Spinal cord (tissue), 10 donors: Measurements from ENCODE around the gene DAB1. TPM values are rescaled to one million over a fixed set of nuclear protein-coding genes. Genes with fewer than 3 reads are reported as not detected.

Source experiments
- DNase-seq, 6 donors: peaks; one replicate each; pipeline versions ENCODE4 v3.0.0 to v3.0.0-alpha.2; 2013 to 2015; ENCODE audit warnings: low spot score in 6 of 6, low read depth in 4 of 6
- H3K27ac ChIP-seq: one replicate; pipeline ENCODE4 v1.5.1; 2013; ENCODE audit warnings: low read depth, low read length, control low read depth
- H3K27me3 ChIP-seq: one replicate; pipeline ENCODE4 v1.6.1; 2013; ENCODE audit warnings: low read length; ENCODE audit not compliant: control insufficient read depth, insufficient read depth
- H3K36me3 ChIP-seq: one replicate; pipeline ENCODE4 v1.6.1; 2013; ENCODE audit warnings: low read length; ENCODE audit not compliant: control insufficient read depth, insufficient read depth
- H3K4me1 ChIP-seq: one replicate; pipeline ENCODE4 v1.6.1; 2013; ENCODE audit warnings: low read length; ENCODE audit not compliant: control insufficient read depth, insufficient read depth
- H3K4me3 ChIP-seq: one replicate; pipeline ENCODE4 v1.5.1; 2013; ENCODE audit warnings: low read depth, low read length, control low read depth
- H3K9me3 ChIP-seq: one replicate; pipeline ENCODE4 v1.6.1; 2013; ENCODE audit warnings: low read length; ENCODE audit not compliant: control insufficient read depth, insufficient read depth
- WGBS: methylation state at CpG from one replicate; pipeline ENCODE4 v1.1.5; 2013; ENCODE audit warnings: missing lambda C conversion rate; ENCODE audit not compliant: insufficient coverage; 5-methylcytosine and 5-hydroxymethylcytosine counted together
- polyA plus RNA-seq, 2 donors: library from polyadenylated mRNA; unstranded; fragments of 120-200 nt; gene quantifications; one replicate each; pipeline ENCODE4 v1.2.1, GENCODE V29; 2013; ENCODE audit not compliant: insufficient read length in 2 of 2
- total RNA-seq, 2 donors: library from RNA; depleted of rRNA in 1 of 2; stranded (reverse); fragments of 120-200 nt in 1 of 2; fragments of >200 nt in 1 of 2; gene quantifications; one replicate each; pipeline versions ENCODE4 v1.2.3 to v1.2.4, GENCODE V29; 2013 to 2014
- donor health status: healthy.

Gene DAB1
- total and polyA plus RNA-seq, 4 donors = 8.3 to 27.9 (median 16.9) TPM

DNA sequence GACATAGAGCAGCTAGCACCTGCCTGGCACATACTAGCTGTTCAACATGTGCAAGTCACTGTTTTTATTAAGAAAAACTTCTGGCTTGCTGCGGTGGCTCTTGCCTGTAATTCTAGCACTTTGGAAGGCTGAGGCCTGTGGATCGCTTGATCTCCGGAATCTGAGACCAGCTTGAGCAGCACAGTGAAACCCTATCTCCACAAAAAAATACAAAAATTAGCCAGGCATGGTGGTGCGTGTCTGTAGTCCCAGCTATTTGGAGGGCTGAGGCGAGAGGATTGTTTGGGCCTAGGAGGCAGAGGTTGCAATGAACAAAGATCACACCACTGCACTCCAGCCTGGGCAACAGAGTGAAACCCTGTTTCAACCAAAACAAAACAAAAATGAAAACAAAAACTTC, 430.4 kb downstream of the DAB1 start:
- H3K27me3 ChIP-seq = no peaks in the 10 kb centered on the region
- H3K27ac ChIP-seq = no peak overlapping the region
- H3K4me3 ChIP-seq = no peak overlapping the region
- no peak for DNase-seq
- no peaks in the 10 kb centered on the region for H3K36me3 ChIP-seq
- no CpG with 5 or more reads among the region's 5 CpGs for WGBS
- H3K9me3 ChIP-seq = no peaks in the 10 kb centered on the region
- no peaks in the 10 kb centered on the region for H3K4me1 ChIP-seq

DNA sequence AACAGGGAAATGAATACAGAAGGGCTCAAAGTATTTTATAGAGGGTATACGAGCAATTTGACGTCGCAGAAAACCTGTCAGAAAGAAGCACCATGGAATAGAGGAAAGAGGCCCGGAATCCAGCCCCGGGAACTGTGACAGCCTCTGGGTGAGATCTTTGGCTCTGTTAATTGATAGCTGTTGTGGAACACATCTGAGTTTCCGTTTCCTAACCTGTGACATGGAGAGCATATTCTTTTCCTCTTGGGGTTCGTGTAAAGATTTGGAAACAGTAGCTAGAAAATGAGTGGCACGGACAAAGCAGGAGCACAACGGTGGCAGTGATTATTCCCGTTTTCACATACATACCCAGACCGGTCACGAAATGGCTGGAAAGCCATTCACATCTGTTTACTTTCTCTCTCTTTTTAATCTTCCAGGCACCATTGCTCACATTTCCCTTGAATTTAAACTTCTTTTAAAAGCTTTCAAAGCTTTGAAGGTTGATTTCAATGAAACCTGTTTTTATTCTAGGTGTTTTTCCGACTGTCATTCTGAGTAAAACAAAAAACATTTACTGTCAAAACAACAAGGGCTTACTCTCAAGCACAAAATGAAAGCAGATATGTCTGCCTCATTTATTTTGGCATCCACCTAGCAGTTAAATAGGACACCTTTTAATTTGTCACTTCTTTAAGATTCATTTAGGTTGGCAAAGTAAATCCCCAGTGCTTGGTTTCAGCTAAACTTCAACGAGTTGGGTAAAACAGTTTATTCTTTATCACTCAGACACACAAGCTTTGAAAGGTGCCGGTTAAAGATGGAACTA, 431.3 kb downstream of the DAB1 start:
- H3K27me3 ChIP-seq = no peaks in the 10 kb centered on the region
- no peak overlapping the region for H3K4me3 ChIP-seq
- WGBS = 80% methylated on average over 8 of the region's 15 CpGs
- no peak overlapping the region for H3K27ac ChIP-seq
- no peaks in the 10 kb centered on the region for H3K9me3 ChIP-seq
- no peaks in the 10 kb centered on the region for H3K4me1 ChIP-seq
- no peaks in the 10 kb centered on the region for H3K36me3 ChIP-seq
- no peak for DNase-seq

GRCh38 chr1:56991576-56991975, 432.3 kb downstream of the DAB1 start:
- no CpG with 5 or more reads among the region's 3 CpGs for WGBS
- Histone ChIP-seq H3K9me3 (no peaks in the 10 kb centered on the region), H3K4me1 (no peaks in the 10 kb centered on the region)

GRCh38 chr1:56986397-56986796, 437.5 kb downstream of the DAB1 start:
- Histone ChIP-seq H3K9me3 (no peaks in the 10 kb centered on the region), H3K27me3 (no peaks in the 10 kb centered on the region), H3K4me1 (no peaks in the 10 kb centered on the region), H3K4me3 (no peak overlapping the region), H3K27ac (no peak overlapping the region), H3K36me3 (no peaks in the 10 kb centered on the region)
- no peak for DNase-seq
- 69% methylated on average over 1 of the region's 2 CpGs for WGBS

More at GRCh38 chr1:56991576-56991975, 432.3 kb downstream of the DAB1 start:
- no peaks in the 10 kb centered on the region for H3K36me3 ChIP-seq
- no peaks in the 10 kb centered on the region for H3K27me3 ChIP-seq
- no peak overlapping the region for H3K27ac ChIP-seq
- no peak for DNase-seq
- no peak overlapping the region for H3K4me3 ChIP-seq

- Histone ChIP-seq H3K27me3 (no peaks in the 10 kb centered on the region), H3K27ac (no peak overlapping the region), H3K9me3 (no peaks in the 10 kb centered on the region), H3K36me3 (no peaks in the 10 kb centered on the region), H3K4me1 (no peaks in the 10 kb centered on the region), H3K4me3 (no peak overlapping the region)
- 60% methylated on average over 1 of the region's 2 CpGs for WGBS
- no peak for DNase-seq
These were observed 438.0 kb downstream of the DAB1 start for GRCh38 chr1:56985857-56986256.

DNA sequence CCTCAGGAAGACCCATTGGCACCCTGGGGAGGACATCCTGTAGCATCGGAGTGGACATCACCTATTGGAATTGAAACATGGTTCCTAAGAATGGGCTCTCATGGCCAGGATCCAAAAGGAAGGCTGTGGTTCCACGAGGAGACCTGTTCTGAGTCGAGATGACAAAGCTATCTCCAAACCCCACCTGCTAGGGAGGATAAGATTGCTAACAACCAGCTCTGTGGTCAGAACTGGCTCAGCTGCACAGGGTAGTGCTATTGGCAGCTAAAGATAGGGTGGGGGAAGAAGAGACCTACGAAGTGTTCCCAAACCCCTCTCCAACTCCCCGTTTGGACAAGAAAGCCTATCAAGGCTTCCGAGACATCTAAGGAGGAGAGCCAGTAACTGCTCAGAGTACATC, 440.4 kb downstream of the DAB1 start:
- WGBS = 81% methylated on average over 4 of the region's 6 CpGs
- Histone ChIP-seq H3K9me3 (no peaks in the 10 kb centered on the region), H3K27ac (no peak overlapping the region), H3K36me3 (no peaks in the 10 kb centered on the region), H3K4me3 (no peak overlapping the region), H3K4me1 (no peaks in the 10 kb centered on the region), H3K27me3 (no peaks in the 10 kb centered on the region)
- DNase-seq = no peak

DNA sequence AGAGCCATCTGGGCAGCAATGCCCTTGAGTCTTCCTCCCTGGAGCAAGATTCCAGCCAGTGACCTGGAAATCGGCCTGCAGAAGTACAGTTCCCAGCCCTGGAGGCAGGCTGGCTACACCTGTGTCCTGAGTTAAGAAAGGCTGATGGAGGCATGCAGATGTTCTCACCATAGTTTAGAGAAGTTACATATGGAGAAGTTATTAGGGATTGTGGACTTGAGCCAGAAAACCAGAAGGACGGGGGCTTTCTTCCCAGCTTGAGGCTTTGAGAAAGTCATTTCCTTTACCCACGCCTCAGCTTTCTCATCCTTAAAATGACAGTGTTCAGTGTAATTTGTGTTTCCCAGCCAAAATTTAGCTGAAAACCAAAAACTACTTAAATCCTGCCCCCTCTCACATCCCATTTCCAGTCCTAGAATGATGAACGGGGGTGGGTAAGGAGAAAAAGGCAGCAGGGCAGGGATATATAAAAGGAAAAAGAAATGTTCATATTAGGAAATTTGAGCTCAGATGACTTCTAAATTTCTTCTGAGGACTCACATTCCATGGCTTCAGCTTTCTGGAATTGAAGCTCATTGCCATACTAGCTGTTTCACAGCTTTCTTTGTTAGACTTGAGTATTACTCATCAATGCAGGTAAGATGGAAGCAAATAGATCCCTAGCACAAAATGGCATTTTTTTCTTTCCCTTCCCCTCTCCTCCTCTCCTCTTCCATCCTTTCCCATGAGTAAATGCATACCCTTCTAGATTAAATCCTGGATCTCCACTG, 443.7 kb downstream of the DAB1 start:
- H3K4me1 ChIP-seq = no peaks in the 10 kb centered on the region
- no peaks in the 10 kb centered on the region for H3K27me3 ChIP-seq
- 71% methylated on average over 1 of the region's 4 CpGs for WGBS
- H3K4me3 ChIP-seq = no peak overlapping the region
- H3K36me3 ChIP-seq = no peaks in the 10 kb centered on the region
- no peak overlapping the region for H3K27ac ChIP-seq
- H3K9me3 ChIP-seq = no peaks in the 10 kb centered on the region
- peak in 1 of 6 donors; percentile 65 for DNase-seq

GRCh38 chr1:56978819-56979218, 445.0 kb downstream of the DAB1 start:
- no peaks in the 10 kb centered on the region for H3K9me3 ChIP-seq
- 85% methylated on average over 1 of the region's 5 CpGs for WGBS
- H3K27ac ChIP-seq = no peak overlapping the region
- DNase-seq = no peak
- no peaks in the 10 kb centered on the region for H3K36me3 ChIP-seq
- H3K4me3 ChIP-seq = no peak overlapping the region
- no peaks in the 10 kb centered on the region for H3K27me3 ChIP-seq
- H3K4me1 ChIP-seq = no peaks in the 10 kb centered on the region

DNA sequence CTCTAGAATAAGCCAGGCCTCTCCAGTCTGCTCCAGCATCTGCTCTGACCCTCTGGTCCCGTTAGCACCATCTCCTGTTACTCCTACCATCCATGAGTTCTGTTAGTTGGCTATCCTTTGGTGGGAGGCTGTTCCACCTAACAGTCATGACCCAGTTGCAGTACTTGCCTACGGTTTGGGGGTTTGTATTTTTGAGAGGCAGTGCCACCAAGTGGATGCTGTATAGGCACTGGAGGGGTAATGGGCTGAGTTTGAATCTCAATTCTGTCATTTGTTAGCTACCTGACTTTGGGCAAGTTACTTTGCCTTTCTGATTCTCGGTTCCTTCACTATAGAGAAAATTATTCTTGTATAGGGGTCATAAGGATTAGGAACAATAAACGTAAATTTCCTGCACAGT, 445.9 kb downstream of the DAB1 start:
- Histone ChIP-seq H3K4me1 (no peaks in the 10 kb centered on the region), H3K27ac (no peak overlapping the region), H3K9me3 (no peaks in the 10 kb centered on the region), H3K4me3 (no peak overlapping the region), H3K27me3 (no peaks in the 10 kb centered on the region), H3K36me3 (no peaks in the 10 kb centered on the region)
- no peak for DNase-seq
- WGBS = 43% methylated on average over 1 of the region's 4 CpGs

DNA sequence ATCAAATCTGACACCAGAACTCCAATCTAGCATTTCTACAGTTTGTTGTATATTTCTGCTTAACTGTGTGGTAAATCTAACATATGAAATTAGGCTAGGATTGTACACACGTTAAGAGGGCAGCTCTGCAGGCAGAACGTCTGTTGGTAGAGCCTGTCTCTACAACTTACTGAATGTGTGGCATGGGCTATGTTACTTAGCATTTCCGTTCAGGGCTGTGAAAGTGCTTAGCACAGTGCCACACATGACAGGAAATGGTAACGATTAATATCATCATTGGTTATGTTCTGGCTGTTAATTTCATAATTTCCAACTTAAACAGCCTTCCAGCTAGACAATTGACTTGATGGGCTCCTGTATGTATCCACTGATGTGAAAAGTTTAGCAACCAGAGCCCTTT, 448.4 kb downstream of the DAB1 start:
- no peak overlapping the region for H3K27ac ChIP-seq
- no peaks in the 10 kb centered on the region for H3K9me3 ChIP-seq
- H3K36me3 ChIP-seq = no peaks in the 10 kb centered on the region
- H3K27me3 ChIP-seq = no peaks in the 10 kb centered on the region
- 95% methylated on average over 2 of the region's 4 CpGs for WGBS
- no peak overlapping the region for H3K4me3 ChIP-seq
- no peak for DNase-seq
- H3K4me1 ChIP-seq = no peaks in the 10 kb centered on the region
